Panc1 (cell line): ENCODE measurements around the gene VPS51. TPM values are rescaled to one million over a fixed set of nuclear protein-coding genes. Genes with fewer than 3 reads are reported as not detected.

Experiments used
- ATAC-seq: fragments of 200-7000 bp; cut with Tn5 transposase; 2 replicates; pipeline ENCODE4 v1.9.1; 2020; ENCODE audit warnings: mild to moderate bottlenecking, moderate library complexity
- BruUV-seq: library from RNA; stranded (reverse); fragments of 400-500 nt; replicated peaks from 2 replicates; lab custom pipeline; 2021; lab: Mats Ljungman, UMichigan
- CTCF ChIA-PET: fragments of 300-600 bp; sonication (Branson Sonifier 250); formaldehyde crosslinking; loops from one replicate; lab custom pipeline; 2022; ENCODE audit warnings: antibody characterized with exemption; lab: Charles Lee
- POLR2A ChIA-PET: fragments of 300-600 bp; sonication (Branson Sonifier 250); formaldehyde crosslinking; loops from one replicate; lab custom pipeline; 2022; ENCODE audit warnings: antibody characterized with exemption; lab: Charles Lee
- DNase-seq: peaks from one replicate; pipeline ENCODE4 v3.0.0-alpha.2; 2010; ENCODE audit warnings: low read depth, low spot score
- H3K27ac ChIP-seq: 2 replicates; pipeline ENCODE4 v1.5.1; 2011; ENCODE audit warnings: mild to moderate bottlenecking, low read length, inconsistent platforms
- H3K27me3 ChIP-seq: fragments of 200-500 bp; sonication (Bioruptor generic); 2 replicates; pipeline ENCODE4 v1.6.0; 2014; ENCODE audit warnings: low read length, inconsistent platforms; ENCODE audit not compliant: control insufficient read depth, insufficient read depth
- H3K36me3 ChIP-seq: fragments of 200-500 bp; sonication (Bioruptor generic); 2 replicates; pipeline ENCODE4 v1.5.1; 2014; ENCODE audit warnings: inconsistent platforms, mild to moderate bottlenecking, low read length, moderate library complexity; ENCODE audit not compliant: control insufficient read depth, insufficient read depth
- H3K4me1 ChIP-seq: 2 replicates; pipeline ENCODE4 v1.5.1; 2011; ENCODE audit warnings: inconsistent platforms, mild to moderate bottlenecking, low read length, moderate library complexity; ENCODE audit not compliant: control insufficient read depth, insufficient read depth
- H3K4me3 ChIP-seq, 2 experiments: 2 replicates each; pipeline ENCODE4 v1.5.1; 2011 to 2012; ENCODE audit warnings: low read depth in 2 of 2, low read length in 2 of 2, mild to moderate bottlenecking in 2 of 2, inconsistent platforms in 1 of 2, moderate library complexity in 1 of 2
- H3K9me3 ChIP-seq: fragments of 200-500 bp; sonication (Bioruptor generic); 2 replicates; pipeline ENCODE4 v1.5.1; 2014; ENCODE audit warnings: low read depth, mild to moderate bottlenecking, inconsistent platforms, low read length, moderate library complexity; ENCODE audit not compliant: control insufficient read depth, insufficient read depth
- CTCF ChIP-seq: fragments of 450-650 bp; IDR thresholded peaks from 2 replicates; pipeline ENCODE4 v1.5.1; 2017; ENCODE audit warnings: mild to moderate bottlenecking
- POLR2AphosphoS5 ChIP-seq: IDR thresholded peaks from 2 replicates; pipeline ENCODE4 v1.6.1; 2012; ENCODE audit warnings: mild to moderate bottlenecking, low read depth, low read length, moderate library complexity
- REST ChIP-seq, 2 experiments: IDR thresholded peaks; 2 replicates each; pipeline ENCODE4 v1.6.1; 2011 to 2012; ENCODE audit warnings: low read depth in 2 of 2, control low read depth in 1 of 2, low read length in 1 of 2, mild to moderate bottlenecking in 1 of 2, moderate library complexity in 1 of 2; ENCODE audit not compliant: insufficient read depth in 1 of 2
- SIN3A ChIP-seq: IDR thresholded peaks from 2 replicates; pipeline ENCODE4 v1.6.1; 2012; ENCODE audit warnings: low read depth, mild to moderate bottlenecking, low read length, moderate library complexity, borderline replicate concordance; ENCODE audit not compliant: insufficient read depth
- TCF7L2 ChIP-seq: IDR thresholded peaks from 2 replicates; pipeline ENCODE4 v1.6.1; 2011; ENCODE audit warnings: mild to moderate bottlenecking, low read depth, low read length, inconsistent platforms
- in situ Hi-C: cut with HindIII; loops from 2 replicates; pipeline ENCODE4 v1.10.0; 2016; ENCODE audit warnings: low sequenced_read_pairs, low pct_unique_long_range_greater_than_20kb
- intact Hi-C: fragments of 100-400 bp; cut with micrococcal nuclease; formaldehyde crosslinking; loops from one replicate; pipeline ENCODE4 v1.10.0; 2022; ENCODE audit not compliant: unreplicated experiment
- total RNA-seq: library from RNA; stranded (reverse); gene quantifications from one replicate; pipeline ENCODE4 v1.2.1, GENCODE V29; 2021; ENCODE audit not compliant: unreplicated experiment

Gene VPS51
- total RNA-seq, 1 experiment from 2014 or later, result 101 TPM

- intact Hi-C loops (loop anchor here (10.0 kb wide), 1 partner anchor 53 kb away; the partner anchor contains the start of gene CAPN1), in situ Hi-C loops (no loop called here)
- H3K4me3 ChIP-seq, result no peak overlapping the region
- CTCF ChIA-PET, result interaction anchor here (0.6 to 0.7 kb wide), 2 partner anchors 21 to 201 kb away, joined by 3 read pairs; no protein-coding TSS in a partner anchor
- TF ChIP-seq POLR2AphosphoS5, result no peak
- no peak for TF ChIP-seq TCF7L2
- TF ChIP-seq SIN3A, result no peak
- TF ChIP-seq CTCF, result no peak
- TF ChIP-seq REST (IDR thresholded peaks at IDR 0.05; ENCODE audit: insufficient read depth in 1 of 2, low read depth in 2 of 2, low read length in 1 of 2), result no peak
- POLR2A ChIA-PET, result interaction anchor here (0.5 kb wide), 1 partner anchor 843 kb away, joined by 3 read pairs; no protein-coding TSS in a partner anchor
- no peaks in the 10 kb centered on the region for H3K9me3 ChIP-seq
- H3K27ac ChIP-seq, result no peak overlapping the region
- BruUV-seq, result no TSS peak
- H3K36me3 ChIP-seq, result peaks cover 12% of the 10 kb centered on the region; the same call in 1 of the 2 replicates
- H3K4me1 ChIP-seq, result peaks cover 16% of the 10 kb centered on the region
- no peak for DNase-seq
- no peaks in the 10 kb centered on the region for H3K27me3 ChIP-seq
- ATAC-seq, result no peak
Observed at GRCh38 chr11:65131417-65131776, 35.4 kb downstream of the VPS51 start.

GRCh38 chr11:65131895-65132237 lies 35.9 kb downstream of the VPS51 start:
- DNase-seq, result no peak
- CTCF ChIA-PET, result interaction anchor here (0.6 to 0.7 kb wide), 2 partner anchors 17 to 22 kb away, joined by 3 read pairs; no protein-coding TSS in a partner anchor
- in situ Hi-C loops, result no loop called here

More at GRCh38 chr11:65131895-65132237, 35.9 kb downstream of the VPS51 start:
- POLR2A ChIA-PET, result interaction anchor here (0.5 kb wide), 1 partner anchor 843 kb away, joined by 3 read pairs; no protein-coding TSS in a partner anchor
- H3K9me3 ChIP-seq, result no peaks in the 10 kb centered on the region
- no peaks in the 10 kb centered on the region for H3K27me3 ChIP-seq
- no TSS peak for BruUV-seq
- H3K4me1 ChIP-seq, result peaks cover 16% of the 10 kb centered on the region
- intact Hi-C loops, result loop anchor here (10.0 kb wide), 1 partner anchor 53 kb away; the partner anchor contains the start of gene CAPN1
- H3K27ac ChIP-seq, result no peak overlapping the region
- TF ChIP-seq SIN3A (no peak), CTCF (no peak), POLR2AphosphoS5 (no peak)
- H3K36me3 ChIP-seq, result peaks cover 12% of the 10 kb centered on the region; the same call in 1 of the 2 replicates
- no peak for ATAC-seq
- no peak overlapping the region for H3K4me3 ChIP-seq
